Thymus (tissue), 11 donors: ENCODE data around the gene TEX26. TPM values are rescaled to one million over a fixed set of nuclear protein-coding genes. Genes with fewer than 3 reads are reported as not detected.

Experiments used
- DNase-seq, 9 donors: peaks; one replicate each; pipeline ENCODE4 v3.0.0-alpha.2; 2013; ENCODE audit warnings: low spot score in 9 of 9, low read depth in 6 of 9, missing footprints in 1 of 9
- H3K27ac ChIP-seq, 2 donors: one replicate each; pipeline ENCODE4 v1.5.1; 2013; ENCODE audit warnings: control low read depth in 1 of 2, low read depth in 1 of 2, low read length in 1 of 2, mild to moderate bottlenecking in 1 of 2, moderate library complexity in 1 of 2
- H3K27me3 ChIP-seq, 2 donors: one replicate each; pipeline ENCODE4 v1.5.1; 2013; ENCODE audit warnings: low read length in 1 of 2; ENCODE audit not compliant: control insufficient read depth in 2 of 2, insufficient read depth in 1 of 2
- H3K36me3 ChIP-seq, 2 donors: one replicate each; pipeline ENCODE4 v1.5.1; 2013; ENCODE audit warnings: low read length in 1 of 2, mild to moderate bottlenecking in 1 of 2, moderate library complexity in 1 of 2; ENCODE audit not compliant: control insufficient read depth in 2 of 2, insufficient read depth in 2 of 2
- H3K4me1 ChIP-seq, 2 donors: one replicate each; pipeline ENCODE4 v1.5.1; 2013; ENCODE audit warnings: low read length in 2 of 2; ENCODE audit not compliant: control insufficient read depth in 2 of 2, insufficient read depth in 2 of 2
- H3K4me3 ChIP-seq, 2 donors: one replicate each; pipeline ENCODE4 v1.5.1; 2013; ENCODE audit warnings: low read length in 2 of 2, control low read depth in 1 of 2, mild to moderate bottlenecking in 1 of 2
- H3K9me3 ChIP-seq, 2 donors: one replicate each; pipeline ENCODE4 v1.5.1; 2013; ENCODE audit warnings: low read length in 1 of 2, mild to moderate bottlenecking in 1 of 2; ENCODE audit not compliant: control insufficient read depth in 2 of 2, insufficient read depth in 1 of 2
- WGBS: extraction: QIAGEN DNeasy Blood & Tissue Kit; methylation state at CpG from one replicate; pipeline ENCODE4 v1.1.7; 2013; 5-methylcytosine and 5-hydroxymethylcytosine counted together
- polyA plus RNA-seq: library from polyadenylated mRNA; stranded (reverse); fragments of 200-250 nt; gene quantifications from one replicate; pipeline ENCODE4 v1.2.3, GENCODE V29; 2013
- total RNA-seq: library from RNA; stranded (reverse); fragments of 120-200 nt; gene quantifications from one replicate; pipeline ENCODE4 v1.2.4, GENCODE V29; 2013
- donor health status: healthy.

The TEX26 gene
- total and polyA plus RNA-seq, 2 donors: 0.43 TPM; not detected in 1

DNA sequence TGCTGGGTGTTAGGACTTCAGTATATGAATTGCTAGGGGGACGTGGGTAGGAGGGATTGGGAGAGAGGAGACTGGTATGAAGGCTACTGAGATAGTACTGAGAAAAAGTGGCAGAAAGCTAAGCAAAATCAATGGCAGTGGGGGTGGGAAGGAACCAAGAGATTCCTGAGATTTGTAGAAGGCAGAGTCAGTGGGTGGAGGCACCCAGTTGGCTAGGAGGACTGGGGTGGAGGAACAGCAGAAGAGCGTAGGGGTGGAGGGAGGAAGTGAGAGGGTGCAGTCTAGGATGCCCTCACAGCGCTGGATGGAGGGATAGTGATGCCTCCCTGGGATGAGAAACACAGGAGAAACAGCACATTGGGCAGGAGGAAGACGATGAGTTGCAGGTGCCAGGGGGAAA is 32.0 kb upstream of the TEX26 start:
- Histone ChIP-seq H3K27me3 (peaks cover 12 to 34% of the 10 kb centered on the region in 2 donors), H3K9me3 (no peaks in the 10 kb centered on the region), H3K4me3 (no peak overlapping the region), H3K36me3 (no peaks in the 10 kb centered on the region), H3K27ac (no peak overlapping the region), H3K4me1 (no peaks in the 10 kb centered on the region)
- DNase-seq: no peak
- WGBS: 78% methylated on average over 4 of the region's 4 CpGs

- Histone ChIP-seq H3K27me3 (peaks cover 18 to 41% of the 10 kb centered on the region in 2 donors), H3K4me3 (no peak overlapping the region), H3K4me1 (no peaks in the 10 kb centered on the region), H3K36me3 (no peaks in the 10 kb centered on the region), H3K27ac (no peak overlapping the region), H3K9me3 (no peaks in the 10 kb centered on the region)
- 96% methylated on average over 5 of the region's 5 CpGs for WGBS
- no peak for DNase-seq
Measured at GRCh38 chr13:30900952-30901749, 31.3 kb upstream of the TEX26 start.

GRCh38 chr13:30904043-30904442 is 28.4 kb upstream of the TEX26 start:
- 96% methylated on average over 1 of the region's 1 CpG for WGBS
- Histone ChIP-seq H3K9me3 (no peaks in the 10 kb centered on the region), H3K27ac (no peak overlapping the region), H3K27me3 (peaks cover 35 to 67% of the 10 kb centered on the region in 2 donors), H3K4me1 (peaks cover 0 to 2% of the 10 kb centered on the region in 2 donors), H3K4me3 (no peak overlapping the region), H3K36me3 (no peaks in the 10 kb centered on the region)
- no peak for DNase-seq

DNA sequence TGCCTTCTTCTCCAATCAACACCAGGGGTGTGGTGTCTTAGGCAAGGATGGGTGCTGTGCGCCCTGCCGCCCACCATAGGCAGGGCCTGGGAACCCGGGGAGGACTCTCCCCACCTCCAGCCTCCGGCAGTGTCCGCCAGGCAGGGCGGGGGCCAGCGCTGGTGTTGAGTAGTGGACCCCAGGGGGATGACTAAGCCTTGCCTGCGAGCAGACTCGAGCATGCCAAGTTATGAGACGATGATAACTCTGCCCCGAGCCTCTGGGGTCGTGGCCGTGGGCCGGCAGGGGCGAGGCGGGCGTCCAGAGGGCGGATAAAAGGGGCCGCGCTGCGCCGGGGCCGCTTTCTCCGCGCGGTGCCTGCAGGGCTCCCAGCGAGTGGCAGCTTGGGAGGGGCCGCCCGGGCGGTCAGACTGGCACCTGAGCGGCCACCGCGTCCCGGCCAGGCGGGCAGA is 26.5 kb upstream of the TEX26 start, which contains the start of gene MEDAG:
Gene MEDAG, plus strand, starts transcription at position 340 of the 452 bp plus-strand sequence. CDS start 245 bp downstream, outside the sequence.
- Histone ChIP-seq H3K27ac (no peak within 1 kb of the TSS), H3K9me3 (no peaks in the 10 kb centered on the region), H3K4me1 (peaks cover 0 to 2% of the 10 kb centered on the region in 2 donors), H3K4me3 (no peak within 1 kb of the TSS), H3K27me3 (peaks cover 35 to 67% of the 10 kb centered on the region in 2 donors), H3K36me3 (no peaks in the 10 kb centered on the region)
- DNase-seq: no peak
- WGBS: 24% methylated on average over 35 of the region's 35 CpGs

DNA sequence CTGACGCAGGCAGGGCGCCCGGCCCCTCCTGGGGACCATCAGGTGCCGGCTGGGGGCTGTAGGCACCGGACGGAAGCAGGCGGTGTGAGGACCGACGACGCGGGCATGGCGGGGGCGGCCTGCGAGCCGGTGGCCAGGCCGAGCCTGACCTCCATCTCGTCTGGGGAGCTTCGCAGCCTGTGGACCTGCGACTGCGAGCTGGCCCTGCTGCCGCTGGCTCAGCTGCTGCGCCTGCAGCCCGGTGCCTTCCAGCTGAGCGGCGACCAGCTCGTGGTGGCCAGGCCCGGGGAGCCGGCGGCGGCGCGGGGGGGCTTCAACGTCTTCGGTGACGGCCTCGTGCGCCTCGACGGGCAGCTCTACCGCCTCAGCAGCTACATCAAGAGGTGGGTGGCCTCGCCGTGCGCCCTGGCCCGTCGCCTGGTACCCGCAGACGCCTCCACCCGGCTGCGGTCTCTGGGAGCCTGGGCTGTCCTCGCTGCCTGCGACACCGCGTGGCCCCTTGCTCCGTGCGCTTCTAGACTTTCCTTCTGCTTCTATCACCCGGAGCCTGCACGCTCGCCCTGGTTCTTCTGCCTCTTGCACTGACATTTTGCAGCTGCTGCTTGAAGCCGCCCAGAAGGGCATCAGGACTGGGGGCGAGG is 25.9 kb upstream of the TEX26 start:
- 11% methylated on average over 60 of the region's 60 CpGs for WGBS
- Histone ChIP-seq H3K4me1 (peaks cover 0 to 2% of the 10 kb centered on the region in 2 donors), H3K4me3 (no peak overlapping the region), H3K27ac (no peak overlapping the region), H3K27me3 (peaks cover 35 to 71% of the 10 kb centered on the region in 2 donors), H3K9me3 (no peaks in the 10 kb centered on the region), H3K36me3 (no peaks in the 10 kb centered on the region)
- no peak for DNase-seq

GRCh38 chr13:30907121-30907861 is 25.2 kb upstream of the TEX26 start:
- 56% methylated on average over 10 of the region's 10 CpGs for WGBS
- H3K4me3 ChIP-seq: no peak overlapping the region
- H3K27ac ChIP-seq: no peak overlapping the region
- H3K4me1 ChIP-seq: peaks cover 0 to 2% of the 10 kb centered on the region in 2 donors
- no peaks in the 10 kb centered on the region for H3K9me3 ChIP-seq
- DNase-seq: no peak
- peaks cover 35 to 71% of the 10 kb centered on the region in 2 donors for H3K27me3 ChIP-seq
- no peaks in the 10 kb centered on the region for H3K36me3 ChIP-seq

- no peak overlapping the region for H3K27ac ChIP-seq
- H3K27me3 ChIP-seq: peaks cover 35 to 64% of the 10 kb centered on the region in 2 donors
- peaks cover 0 to 2% of the 10 kb centered on the region in 2 donors for H3K4me1 ChIP-seq
- 21% methylated on average over 5 of the region's 5 CpGs for WGBS
- DNase-seq: no peak
- no peaks in the 10 kb centered on the region for H3K36me3 ChIP-seq
- no peaks in the 10 kb centered on the region for H3K9me3 ChIP-seq
- no peak overlapping the region for H3K4me3 ChIP-seq
Measured at GRCh38 chr13:30908416-30908980, 24.0 kb upstream of the TEX26 start.

GRCh38 chr13:30910676-30911075 is 21.8 kb upstream of the TEX26 start:
- Histone ChIP-seq H3K27me3 (peaks cover 22 to 42% of the 10 kb centered on the region in 2 donors), H3K4me3 (no peak overlapping the region), H3K4me1 (peaks cover 0 to 2% of the 10 kb centered on the region in 2 donors), H3K9me3 (no peaks in the 10 kb centered on the region), H3K36me3 (no peaks in the 10 kb centered on the region), H3K27ac (no peak overlapping the region)
- DNase-seq: no peak
- WGBS: 96% methylated on average over 3 of the region's 3 CpGs
